HG03103 (cell line): Measurements from ENCODE around the gene HBZ.
"Not testable (repeated sequence)": the region's sequence is repeated elsewhere in the genome, so short reads cannot be mapped to it uniquely, and the experiment has no call there.

Experiments
- ATAC-seq: cut with Tn5 transposase; IDR thresholded peaks from one replicate; pipeline ENCODE4 v1.9.1; 2021; ENCODE audit warnings: low read depth; ENCODE audit not compliant: unreplicated experiment

Gene HBZ

GRCh38 chr16:177394-177822 lies 25.0 kb downstream of the HBZ start:
- ATAC-seq, result no peak

GRCh38 chr16:177981-178667 lies 25.7 kb downstream of the HBZ start:
- ATAC-seq, result no peak

GRCh38 chr16:178668-179015 lies 26.2 kb downstream of the HBZ start:
- no peak for ATAC-seq

GRCh38 chr16:179211-180092 lies 27.0 kb downstream of the HBZ start:
- no peak for ATAC-seq

- ATAC-seq, result no peak
Measured at GRCh38 chr16:180101-180675, 27.7 kb downstream of the HBZ start, which contains the start of gene HBQ1. TSS of gene HBQ1 (plus strand) at chr16:180459. CDS start at chr16:180487, 28 bp downstream.

GRCh38 chr16:180681-181564 lies 28.5 kb downstream of the HBZ start:
- peak; percentile 51 for ATAC-seq

GRCh38 chr16:181565-182021 lies 29.1 kb downstream of the HBZ start:
- ATAC-seq, result no peak

- no peak for ATAC-seq
Measured at GRCh38 chr16:183005-183404, 30.6 kb downstream of the HBZ start.

GRCh38 chr16:185213-185612 lies 32.8 kb downstream of the HBZ start:
- no peak for ATAC-seq

- no peak for ATAC-seq
Measured at GRCh38 chr16:185691-186090, 33.2 kb downstream of the HBZ start.

- no peak for ATAC-seq
Measured at GRCh38 chr16:187330-187729, 34.9 kb downstream of the HBZ start.

- ATAC-seq, result no peak
Measured at GRCh38 chr16:188674-189073, 36.2 kb downstream of the HBZ start.

- no peak for ATAC-seq
Measured at GRCh38 chr16:189604-190186, 37.3 kb downstream of the HBZ start.

GRCh38 chr16:191831-192230 lies 39.4 kb downstream of the HBZ start:
- ATAC-seq, result no peak

GRCh38 chr16:192686-193085 lies 40.2 kb downstream of the HBZ start:
- no peak for ATAC-seq

- no peak for ATAC-seq
Measured at GRCh38 chr16:193441-193840, 41.0 kb downstream of the HBZ start.

- ATAC-seq, result no peak
Measured at GRCh38 chr16:194516-194915, 42.1 kb downstream of the HBZ start.

GRCh38 chr16:200388-200787 lies 47.9 kb downstream of the HBZ start:
- no peak for ATAC-seq

GRCh38 chr16:203246-203645 lies 50.8 kb downstream of the HBZ start:
- no peak for ATAC-seq

- not testable (repeated sequence) for ATAC-seq
Measured at GRCh38 chr16:204046-204445, 51.6 kb downstream of the HBZ start.
